ENCODE results near the gene RTL1. TPM values are rescaled to one million over a fixed set of nuclear protein-coding genes. Genes with fewer than 3 reads are reported as not detected.

RTL1 gene
- 2.0 TPM for polyA plus RNA-seq (2012; ENCODE audit: insufficient read depth, insufficient read length, low read depth)

DNA sequence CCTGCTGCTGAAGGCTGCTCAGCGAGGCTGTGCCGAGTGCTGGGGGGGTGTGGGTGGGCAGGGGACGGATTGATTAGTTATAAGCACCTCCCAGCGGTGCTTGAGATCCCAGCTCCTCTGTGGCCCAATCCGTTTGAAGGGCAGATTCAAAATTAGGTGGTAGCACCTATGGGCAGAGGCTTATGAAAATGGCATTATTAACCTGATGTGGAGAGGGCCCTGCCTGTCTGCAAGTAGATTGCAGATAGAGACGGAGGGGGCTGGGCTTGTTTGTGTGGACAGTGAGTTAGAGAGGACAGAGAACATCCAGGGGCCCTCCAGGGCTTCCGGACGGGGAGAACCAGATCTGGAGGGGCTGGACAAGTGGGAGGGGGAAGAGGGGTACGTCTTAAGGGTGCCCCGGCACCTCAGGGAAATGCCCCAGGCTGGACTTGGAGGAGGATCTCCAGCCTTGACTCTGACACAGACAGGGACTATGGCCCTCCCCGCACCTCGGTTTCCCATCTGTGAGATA, at the start of gene RTL1:
RTL1 (minus strand) TSS at position 51 of the 514 bp plus-strand sequence. CDS start 18,934 bp downstream, outside the sequence.
- no peak for DNase-seq
- Histone ChIP-seq H3K27me3 (no peaks in the 10 kb centered on the region), H3K4me3 (ENCODE audit: low read depth, low read length) (peak within 1 kb of the TSS; percentile 39), H3K4me1 (peaks cover 22% of the 10 kb centered on the region), H3K36me3 (peaks cover 78% of the 10 kb centered on the region), H3K9me3 (no peaks in the 10 kb centered on the region)
- no peak for TF ChIP-seq CTCF (IDR thresholded peaks at IDR 0.05; ENCODE audit: low read depth, low read length)

DNA sequence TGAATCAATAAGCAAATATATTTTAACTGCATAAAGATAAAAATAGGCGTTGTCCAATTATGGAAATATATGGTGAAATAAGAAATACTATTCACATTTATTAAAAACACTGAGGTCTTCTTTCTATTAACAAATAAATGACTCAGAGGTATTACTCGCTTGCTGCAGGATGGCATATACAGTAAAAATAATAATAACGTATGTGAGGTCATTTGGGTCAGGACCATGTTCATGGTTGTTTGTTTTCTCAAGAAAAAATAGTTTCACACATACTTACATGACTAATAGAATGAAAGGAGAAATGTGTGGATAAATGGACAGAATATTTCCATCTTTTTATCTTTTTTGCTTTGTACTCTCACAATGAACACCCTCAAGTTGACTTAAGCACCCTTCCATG, 46.5 kb upstream of the RTL1 start:
- no peak for TF ChIP-seq CTCF (IDR thresholded peaks at IDR 0.05; ENCODE audit: low read depth, low read length)
- H3K9me3 ChIP-seq, result no peaks in the 10 kb centered on the region
- no peak for DNase-seq
- H3K27me3 ChIP-seq, result no peaks in the 10 kb centered on the region
- H3K4me3 ChIP-seq (ENCODE audit: low read depth, low read length), result no peak overlapping the region
- H3K36me3 ChIP-seq, result peaks cover 58% of the 10 kb centered on the region
- H3K4me1 ChIP-seq, result no peaks in the 10 kb centered on the region; the same call in 1 of the 2 replicates

DNA sequence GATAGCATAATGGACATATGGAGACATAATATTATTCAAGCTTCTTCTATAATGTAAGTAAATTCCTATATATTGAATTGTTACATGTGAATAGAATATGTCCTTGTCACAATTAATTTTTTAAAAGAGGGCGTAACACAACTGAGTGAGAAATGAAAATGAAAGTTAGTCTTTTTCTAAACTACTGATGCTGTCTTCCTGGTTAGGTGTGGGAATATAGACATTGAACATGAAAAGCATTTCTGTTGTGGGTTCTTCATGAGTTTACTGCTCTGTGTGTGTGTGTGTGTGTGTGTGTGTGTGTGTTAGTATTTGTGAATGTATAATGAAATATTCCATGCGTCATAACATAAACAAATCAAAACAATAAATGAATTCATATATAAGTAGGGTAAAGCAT, 40.5 kb upstream of the RTL1 start:
- no peak for TF ChIP-seq CTCF (IDR thresholded peaks at IDR 0.05; ENCODE audit: low read depth, low read length)
- DNase-seq, result no peak
- Histone ChIP-seq H3K4me1 (no peaks in the 10 kb centered on the region), H3K27me3 (no peaks in the 10 kb centered on the region), H3K9me3 (no peaks in the 10 kb centered on the region), H3K4me3 (ENCODE audit: low read depth, low read length) (no peak overlapping the region), H3K36me3 (peaks cover 53% of the 10 kb centered on the region)

- Histone ChIP-seq H3K9me3 (no peaks in the 10 kb centered on the region), H3K4me1 (no peaks in the 10 kb centered on the region), H3K4me3 (ENCODE audit: low read depth, low read length) (no peak overlapping the region), H3K27me3 (no peaks in the 10 kb centered on the region), H3K36me3 (peaks cover 71% of the 10 kb centered on the region)
- no peak for TF ChIP-seq CTCF (IDR thresholded peaks at IDR 0.05; ENCODE audit: low read depth, low read length)
- DNase-seq, result no peak
Measured at GRCh38 chr14:100930270-100930669, 26.7 kb upstream of the RTL1 start.

DNA sequence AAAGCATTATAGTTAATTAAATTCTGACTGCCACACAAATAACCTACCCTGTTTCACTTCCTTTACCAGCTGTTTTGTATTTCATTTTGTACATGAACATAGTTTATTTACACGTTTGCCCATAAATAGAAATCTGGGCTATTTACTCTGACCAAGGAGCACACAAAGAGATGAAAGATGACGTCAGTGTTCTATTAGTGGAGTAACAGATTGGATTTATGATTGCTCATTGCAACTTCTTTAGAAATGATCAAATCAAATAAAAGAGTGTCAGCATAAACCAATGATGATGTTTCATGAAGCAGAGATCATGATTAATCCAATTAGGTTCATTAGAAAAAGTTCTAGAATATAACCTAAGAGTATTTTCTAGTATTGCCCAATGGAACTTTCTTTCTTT, 12.0 kb upstream of the RTL1 start:
- no peak for DNase-seq
- Histone ChIP-seq H3K4me1 (no peaks in the 10 kb centered on the region), H3K27me3 (no peaks in the 10 kb centered on the region), H3K9me3 (no peaks in the 10 kb centered on the region), H3K36me3 (peaks cover 82% of the 10 kb centered on the region), H3K4me3 (ENCODE audit: low read depth, low read length) (no peak overlapping the region)
- no peak for TF ChIP-seq CTCF (IDR thresholded peaks at IDR 0.05; ENCODE audit: low read depth, low read length)

- no peak for DNase-seq
- no peak for TF ChIP-seq CTCF (IDR thresholded peaks at IDR 0.05; ENCODE audit: low read depth, low read length)
- Histone ChIP-seq H3K27me3 (no peaks in the 10 kb centered on the region), H3K4me1 (no peaks in the 10 kb centered on the region), H3K4me3 (ENCODE audit: low read depth, low read length) (no peak overlapping the region), H3K36me3 (peaks cover 85% of the 10 kb centered on the region), H3K9me3 (no peaks in the 10 kb centered on the region)
Measured at GRCh38 chr14:100914597-100915021, 11.1 kb upstream of the RTL1 start.

Measured in BE2C (cell line).